Neuron (in vitro differentiated cells): Measurements from ENCODE around the gene SGCD.

ENCODE experiments used
- H2AFZ ChIP-seq: one replicate; pipeline ENCODE4 v1.6.1; 2013; ENCODE audit warnings: low read depth, mild to moderate bottlenecking, inconsistent platforms, low read length, moderate library complexity
- H3K27me3 ChIP-seq: one replicate; pipeline ENCODE4 v1.6.1; 2013; ENCODE audit warnings: low read length; ENCODE audit not compliant: insufficient read depth
- H3K36me3 ChIP-seq: one replicate; pipeline ENCODE4 v1.6.1; 2013; ENCODE audit warnings: low read length; ENCODE audit not compliant: insufficient read depth
- H3K4me1 ChIP-seq: one replicate; pipeline ENCODE4 v1.6.1; 2013; ENCODE audit warnings: low read length; ENCODE audit not compliant: insufficient read depth
- H3K4me3 ChIP-seq: 2 replicates; pipeline ENCODE4 v1.5.1; 2013; ENCODE audit warnings: mild to moderate bottlenecking, low read length, moderate library complexity
- H3K9me3 ChIP-seq: one replicate; pipeline ENCODE4 v1.6.1; 2013; ENCODE audit warnings: low read length

SGCD gene

GRCh38 chr5:156331845-156332244, 4.9 kb downstream of the SGCD start:
- no peaks in the 10 kb centered on the region for H3K9me3 ChIP-seq
- no peaks in the 10 kb centered on the region for H3K4me1 ChIP-seq
- H3K36me3 ChIP-seq: no peaks in the 10 kb centered on the region
- H3K27me3 ChIP-seq: no peaks in the 10 kb centered on the region
- H3K4me3 ChIP-seq: no peak overlapping the region
- no peak overlapping the region for H2AFZ ChIP-seq

GRCh38 chr5:156332245-156332644, 5.3 kb downstream of the SGCD start:
- Histone ChIP-seq H3K4me1 (no peaks in the 10 kb centered on the region), H3K27me3 (no peaks in the 10 kb centered on the region), H3K9me3 (no peaks in the 10 kb centered on the region), H3K4me3 (no peak overlapping the region), H3K36me3 (no peaks in the 10 kb centered on the region), H2AFZ (no peak overlapping the region)

- H3K27me3 ChIP-seq: no peaks in the 10 kb centered on the region
- no peaks in the 10 kb centered on the region for H3K4me1 ChIP-seq
- H3K4me3 ChIP-seq: no peak overlapping the region
- no peaks in the 10 kb centered on the region for H3K36me3 ChIP-seq
- no peak overlapping the region for H2AFZ ChIP-seq
- H3K9me3 ChIP-seq: no peaks in the 10 kb centered on the region
These were observed 12.3 kb downstream of the SGCD start for GRCh38 chr5:156339139-156339841.

GRCh38 chr5:156340893-156341292, 13.9 kb downstream of the SGCD start:
- Histone ChIP-seq H3K4me1 (no peaks in the 10 kb centered on the region), H3K4me3 (no peak overlapping the region), H3K27me3 (no peaks in the 10 kb centered on the region), H3K9me3 (no peaks in the 10 kb centered on the region), H3K36me3 (no peaks in the 10 kb centered on the region), H2AFZ (no peak overlapping the region)

- no peaks in the 10 kb centered on the region for H3K4me1 ChIP-seq
- H3K27me3 ChIP-seq: no peaks in the 10 kb centered on the region
- no peak overlapping the region for H3K4me3 ChIP-seq
- no peak overlapping the region for H2AFZ ChIP-seq
- H3K36me3 ChIP-seq: no peaks in the 10 kb centered on the region
- H3K9me3 ChIP-seq: no peaks in the 10 kb centered on the region
These were observed 23.3 kb downstream of the SGCD start for GRCh38 chr5:156350256-156350655.

GRCh38 chr5:156351423-156351822, 24.5 kb downstream of the SGCD start:
- Histone ChIP-seq H3K27me3 (no peaks in the 10 kb centered on the region), H3K9me3 (no peaks in the 10 kb centered on the region), H3K36me3 (no peaks in the 10 kb centered on the region), H3K4me1 (no peaks in the 10 kb centered on the region), H3K4me3 (no peak overlapping the region), H2AFZ (no peak overlapping the region)

- Histone ChIP-seq H3K4me1 (no peaks in the 10 kb centered on the region), H3K9me3 (no peaks in the 10 kb centered on the region), H3K4me3 (no peak overlapping the region), H3K27me3 (no peaks in the 10 kb centered on the region), H2AFZ (no peak overlapping the region), H3K36me3 (no peaks in the 10 kb centered on the region)
These were observed 27.6 kb downstream of the SGCD start for GRCh38 chr5:156354571-156354970.

- Histone ChIP-seq H3K27me3 (no peaks in the 10 kb centered on the region), H3K9me3 (no peaks in the 10 kb centered on the region), H3K4me1 (no peaks in the 10 kb centered on the region), H2AFZ (no peak overlapping the region), H3K36me3 (no peaks in the 10 kb centered on the region), H3K4me3 (no peak overlapping the region)
These were observed 29.3 kb downstream of the SGCD start for GRCh38 chr5:156356238-156356637.

- H3K4me1 ChIP-seq: no peaks in the 10 kb centered on the region
- H3K36me3 ChIP-seq: no peaks in the 10 kb centered on the region
- H2AFZ ChIP-seq: no peak overlapping the region
- no peaks in the 10 kb centered on the region for H3K27me3 ChIP-seq
- no peak overlapping the region for H3K4me3 ChIP-seq
- H3K9me3 ChIP-seq: no peaks in the 10 kb centered on the region
These were observed 32.5 kb downstream of the SGCD start for GRCh38 chr5:156359476-156359875.

GRCh38 chr5:156361436-156362109, 34.6 kb downstream of the SGCD start:
- Histone ChIP-seq H3K9me3 (no peaks in the 10 kb centered on the region), H2AFZ (no peak overlapping the region), H3K36me3 (no peaks in the 10 kb centered on the region), H3K4me3 (no peak overlapping the region), H3K4me1 (peaks cover 7% of the 10 kb centered on the region), H3K27me3 (no peaks in the 10 kb centered on the region)

GRCh38 chr5:156363861-156364260, 36.9 kb downstream of the SGCD start:
- Histone ChIP-seq H2AFZ (no peak overlapping the region), H3K36me3 (no peaks in the 10 kb centered on the region), H3K27me3 (no peaks in the 10 kb centered on the region), H3K4me3 (no peak overlapping the region), H3K9me3 (no peaks in the 10 kb centered on the region), H3K4me1 (peaks cover 9% of the 10 kb centered on the region)

GRCh38 chr5:156366521-156366920, 39.6 kb downstream of the SGCD start:
- H3K4me1 ChIP-seq: peaks cover 9% of the 10 kb centered on the region
- H3K4me3 ChIP-seq: no peak overlapping the region
- H2AFZ ChIP-seq: no peak overlapping the region
- H3K9me3 ChIP-seq: no peaks in the 10 kb centered on the region
- H3K36me3 ChIP-seq: no peaks in the 10 kb centered on the region
- no peaks in the 10 kb centered on the region for H3K27me3 ChIP-seq

- no peaks in the 10 kb centered on the region for H3K36me3 ChIP-seq
- H3K27me3 ChIP-seq: no peaks in the 10 kb centered on the region
These were observed 40.6 kb downstream of the SGCD start for GRCh38 chr5:156367597-156367996.

More at GRCh38 chr5:156367597-156367996, 40.6 kb downstream of the SGCD start:
- Histone ChIP-seq H2AFZ (no peak overlapping the region), H3K4me1 (peaks cover 9% of the 10 kb centered on the region), H3K9me3 (no peaks in the 10 kb centered on the region), H3K4me3 (no peak overlapping the region)
